Stimulated activated CD8-positive, alpha-beta memory T cell treated with anti-CD3 and anti-CD28 coated beads, Interleukin-2, amount 100 ng/mL, for 48 hours (primary cell): ENCODE results near the gene ZNF335.

Experiments
- DNase-seq, 2 donors: peaks; one replicate each; pipeline ENCODE4 v3.0.0-alpha.2; 2020; ENCODE audit warnings: low read depth in 2 of 2

ZNF335 gene, protein sequence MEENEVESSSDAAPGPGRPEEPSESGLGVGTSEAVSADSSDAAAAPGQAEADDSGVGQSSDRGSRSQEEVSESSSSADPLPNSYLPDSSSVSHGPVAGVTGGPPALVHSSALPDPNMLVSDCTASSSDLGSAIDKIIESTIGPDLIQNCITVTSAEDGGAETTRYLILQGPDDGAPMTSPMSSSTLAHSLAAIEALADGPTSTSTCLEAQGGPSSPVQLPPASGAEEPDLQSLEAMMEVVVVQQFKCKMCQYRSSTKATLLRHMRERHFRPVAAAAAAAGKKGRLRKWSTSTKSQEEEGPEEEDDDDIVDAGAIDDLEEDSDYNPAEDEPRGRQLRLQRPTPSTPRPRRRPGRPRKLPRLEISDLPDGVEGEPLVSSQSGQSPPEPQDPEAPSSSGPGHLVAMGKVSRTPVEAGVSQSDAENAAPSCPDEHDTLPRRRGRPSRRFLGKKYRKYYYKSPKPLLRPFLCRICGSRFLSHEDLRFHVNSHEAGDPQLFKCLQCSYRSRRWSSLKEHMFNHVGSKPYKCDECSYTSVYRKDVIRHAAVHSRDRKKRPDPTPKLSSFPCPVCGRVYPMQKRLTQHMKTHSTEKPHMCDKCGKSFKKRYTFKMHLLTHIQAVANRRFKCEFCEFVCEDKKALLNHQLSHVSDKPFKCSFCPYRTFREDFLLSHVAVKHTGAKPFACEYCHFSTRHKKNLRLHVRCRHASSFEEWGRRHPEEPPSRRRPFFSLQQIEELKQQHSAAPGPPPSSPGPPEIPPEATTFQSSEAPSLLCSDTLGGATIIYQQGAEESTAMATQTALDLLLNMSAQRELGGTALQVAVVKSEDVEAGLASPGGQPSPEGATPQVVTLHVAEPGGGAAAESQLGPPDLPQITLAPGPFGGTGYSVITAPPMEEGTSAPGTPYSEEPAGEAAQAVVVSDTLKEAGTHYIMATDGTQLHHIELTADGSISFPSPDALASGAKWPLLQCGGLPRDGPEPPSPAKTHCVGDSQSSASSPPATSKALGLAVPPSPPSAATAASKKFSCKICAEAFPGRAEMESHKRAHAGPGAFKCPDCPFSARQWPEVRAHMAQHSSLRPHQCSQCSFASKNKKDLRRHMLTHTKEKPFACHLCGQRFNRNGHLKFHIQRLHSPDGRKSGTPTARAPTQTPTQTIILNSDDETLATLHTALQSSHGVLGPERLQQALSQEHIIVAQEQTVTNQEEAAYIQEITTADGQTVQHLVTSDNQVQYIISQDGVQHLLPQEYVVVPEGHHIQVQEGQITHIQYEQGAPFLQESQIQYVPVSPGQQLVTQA (N-terminal part only)

GRCh38 chr20:45971675-45972499 is at the start of gene ZNF335:
TSS of gene ZNF335 (minus strand) at chr20:45972203. CDS start at chr20:45971410, 793 bp downstream.
- DNase-seq = peak; percentile 90 to 91

GRCh38 chr20:46020555-46020954 is 48.6 kb upstream of the ZNF335 start:
- DNase-seq = no peak

GRCh38 chr20:46018611-46019010 is 46.6 kb upstream of the ZNF335 start:
- DNase-seq = no peak

- no peak for DNase-seq
Observed at GRCh38 chr20:46018112-46018511, 46.1 kb upstream of the ZNF335 start.

DNA sequence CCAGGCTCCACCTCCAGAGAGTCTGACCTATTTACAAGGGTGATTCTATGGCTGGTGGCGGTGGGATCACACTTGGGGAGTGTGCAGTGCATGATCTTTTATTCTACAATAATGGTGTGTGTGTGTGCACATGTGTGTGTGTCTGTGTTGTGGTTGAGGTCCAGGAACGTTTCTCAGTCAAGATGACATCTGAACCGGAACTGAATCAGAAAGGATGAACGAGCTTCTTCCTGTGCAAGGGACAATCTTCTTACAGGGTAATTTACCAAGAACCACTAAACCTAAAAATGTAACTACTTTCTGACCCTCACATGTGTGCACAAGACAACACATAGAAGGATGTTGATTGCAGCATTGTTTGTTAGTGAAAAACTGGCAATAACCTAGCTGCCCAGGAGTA is 45.3 kb upstream of the ZNF335 start:
- DNase-seq = no peak

GRCh38 chr20:46014517-46015396 is 42.8 kb upstream of the ZNF335 start:
- DNase-seq = no peak

DNA sequence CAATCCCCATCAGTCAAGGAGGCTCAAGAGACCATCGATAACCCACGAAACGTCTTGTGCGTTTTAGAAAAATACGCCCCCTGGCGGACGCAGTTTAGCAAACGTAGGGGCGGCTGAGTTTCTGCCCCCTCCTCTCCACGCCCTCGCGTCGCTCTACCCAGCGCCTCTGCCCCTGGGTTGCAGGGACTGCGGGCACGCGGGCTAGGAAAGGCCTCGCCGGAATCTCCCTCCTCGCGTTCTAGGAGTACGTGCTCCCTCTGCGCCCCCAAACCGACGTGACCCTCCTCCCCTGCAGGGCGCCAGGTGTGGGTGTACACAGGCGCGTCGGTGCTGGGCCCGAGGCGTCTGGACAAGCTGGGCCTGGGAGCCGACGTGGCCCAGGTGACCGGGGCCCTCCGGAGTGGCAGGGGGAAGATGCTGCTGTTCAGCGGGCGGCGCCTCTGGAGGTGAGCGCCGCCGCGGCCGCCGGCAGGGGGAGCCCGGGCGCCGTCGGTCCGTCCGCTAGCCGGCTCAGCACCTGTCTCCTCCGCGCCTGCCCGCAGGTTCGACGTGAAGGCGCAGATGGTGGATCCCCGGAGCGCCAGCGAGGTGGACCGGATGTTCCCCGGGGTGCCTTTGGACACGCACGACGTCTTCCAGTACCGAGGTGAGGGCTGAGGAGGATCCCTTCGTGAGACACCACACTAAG is 42.0 kb upstream of the ZNF335 start:
- DNase-seq = peak; percentile 55 to 62

- no peak for DNase-seq
Observed at GRCh38 chr20:46013322-46013828, 41.4 kb upstream of the ZNF335 start.

DNA sequence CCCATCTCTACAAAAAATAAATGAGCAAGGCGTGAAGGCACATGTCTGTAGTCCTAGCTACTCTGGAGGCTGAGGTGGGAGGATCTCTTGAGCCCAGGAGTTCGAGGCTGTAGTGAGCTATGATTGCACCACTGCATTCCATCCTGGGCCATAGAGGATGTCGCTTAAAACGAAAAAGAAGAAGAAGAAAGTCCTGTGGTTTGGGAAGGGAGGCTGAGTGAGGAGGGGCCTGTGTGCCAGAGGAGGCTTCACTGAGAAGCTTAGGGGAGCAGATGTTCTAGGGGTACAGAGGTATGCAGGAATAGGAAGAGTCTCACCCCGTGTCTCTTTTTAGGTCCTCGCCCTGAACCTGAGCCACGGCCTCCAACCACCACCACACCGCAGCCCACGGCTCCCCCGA is 40.9 kb upstream of the ZNF335 start:
- DNase-seq = no peak

- DNase-seq = peak in 1 of 2 donors; percentile 49
Observed at GRCh38 chr20:46011631-46012482, 39.9 kb upstream of the ZNF335 start.

GRCh38 chr20:46010491-46011391 is 38.7 kb upstream of the ZNF335 start:
- no peak for DNase-seq

DNA sequence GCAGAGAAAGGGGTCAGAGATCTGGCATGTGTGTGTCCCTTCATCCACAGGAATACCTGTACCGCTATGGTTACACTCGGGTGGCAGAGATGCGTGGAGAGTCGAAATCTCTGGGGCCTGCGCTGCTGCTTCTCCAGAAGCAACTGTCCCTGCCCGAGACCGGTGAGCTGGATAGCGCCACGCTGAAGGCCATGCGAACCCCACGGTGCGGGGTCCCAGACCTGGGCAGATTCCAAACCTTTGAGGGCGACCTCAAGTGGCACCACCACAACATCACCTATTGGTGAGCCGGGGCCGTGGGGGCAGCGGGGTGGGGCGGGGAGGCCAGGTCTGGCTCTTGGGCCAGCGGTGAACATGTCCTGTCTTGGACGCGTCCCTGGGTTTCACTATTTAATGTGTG is 37.8 kb upstream of the ZNF335 start:
- DNase-seq = no peak

GRCh38 chr20:46007671-46008070 is 35.7 kb upstream of the ZNF335 start:
- DNase-seq = no peak

DNA sequence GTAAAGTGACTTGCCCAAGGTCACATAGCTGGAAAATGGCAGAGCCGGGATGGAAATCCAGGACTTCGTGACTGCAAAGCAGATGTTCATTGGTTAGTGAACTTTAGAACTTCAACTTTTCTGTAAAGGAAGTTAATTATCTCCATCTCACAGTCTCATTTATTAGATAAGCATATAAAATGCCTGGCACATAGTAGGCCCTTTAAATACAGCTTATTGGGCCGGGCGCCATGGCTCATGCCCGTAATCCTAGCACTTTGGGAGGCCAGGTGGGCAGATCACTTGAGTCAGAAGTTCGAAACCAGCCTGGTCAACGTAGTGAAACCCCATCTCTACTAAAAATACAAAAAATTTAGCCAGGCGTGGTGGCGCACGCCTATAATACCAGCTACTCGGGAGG is 35.0 kb upstream of the ZNF335 start:
- DNase-seq = no peak

DNA sequence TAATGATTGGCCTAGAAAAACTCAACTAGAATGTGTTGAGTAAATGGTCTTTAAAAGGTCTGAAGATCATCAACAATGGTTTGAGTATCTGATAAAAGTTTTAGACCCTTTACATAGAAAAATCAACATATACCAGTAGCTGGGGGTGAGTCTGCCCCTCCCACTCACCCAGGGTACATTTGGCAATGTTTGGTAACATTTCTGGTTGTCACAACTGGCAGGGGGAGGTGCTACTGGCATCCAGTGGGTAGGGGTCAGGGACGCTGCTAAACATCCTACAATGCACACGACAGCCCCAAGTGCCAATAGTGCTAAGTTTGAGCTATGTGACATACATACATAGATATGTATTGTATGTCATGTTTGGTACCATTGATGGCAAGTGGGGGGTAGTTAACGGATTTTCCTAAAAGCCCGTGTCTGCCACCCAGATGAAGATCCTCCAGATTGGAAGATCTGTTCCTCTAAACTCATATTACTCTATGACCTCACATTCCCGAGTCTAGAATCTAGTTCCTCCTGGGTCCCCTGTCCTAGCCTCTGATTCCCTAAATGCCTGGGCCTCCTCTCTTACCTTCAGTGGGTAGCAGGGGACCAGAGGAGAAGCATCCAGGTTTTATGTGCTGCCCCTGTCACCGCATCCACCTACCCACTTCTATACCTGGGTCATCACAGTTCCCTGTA is 34.2 kb upstream of the ZNF335 start:
- no peak for DNase-seq

DNA sequence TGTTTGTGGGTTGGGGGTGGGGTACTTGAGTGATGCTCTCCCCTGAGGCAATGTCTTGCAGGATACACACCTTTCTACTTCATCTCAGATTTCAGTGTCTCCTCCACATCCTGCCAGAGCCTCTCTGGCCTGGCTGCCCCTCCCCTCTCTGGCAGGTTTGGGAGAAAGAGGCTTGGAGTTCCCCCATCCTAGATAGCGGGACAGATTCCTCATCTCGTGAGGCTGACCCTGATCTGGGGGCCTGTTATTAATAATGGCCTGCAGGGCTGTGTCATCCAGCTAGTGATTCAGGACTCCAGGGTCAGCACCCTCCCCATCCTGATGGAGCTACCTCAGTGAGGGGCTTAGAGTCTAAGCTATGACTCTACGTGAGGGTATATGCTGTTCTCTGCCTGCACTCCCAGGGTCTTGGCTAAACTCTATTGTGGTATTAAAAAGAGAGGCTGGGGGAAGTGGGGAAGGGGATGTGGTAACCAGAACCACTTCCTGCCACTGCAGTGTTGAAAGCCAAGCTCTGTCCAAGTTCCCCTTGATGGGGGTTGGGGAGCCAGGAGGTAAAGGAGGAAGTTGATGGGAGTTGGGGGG is 33.0 kb upstream of the ZNF335 start:
- no peak for DNase-seq
